MCF 10A (cell line): ENCODE measurements around the gene SH3BP5L. TPM values are rescaled to one million over a fixed set of nuclear protein-coding genes. Genes with fewer than 3 reads are reported as not detected.
A peak's percentile ranks its signal among the peaks of the same experiment; 100 is the strongest.

Source experiments
- Bru-seq: library from RNA; stranded (reverse); fragments of 400-500 nt; gene quantifications from one replicate; lab custom pipeline; 2021; lab: Mats Ljungman, UMichigan
- BruChase-seq, 2 experiments: library from RNA; stranded (reverse); fragments of 400-500 nt; gene quantifications; one replicate each; lab custom pipeline; 2021; lab: Mats Ljungman, UMichigan
- BruUV-seq: library from RNA; stranded (reverse); fragments of 400-500 nt; replicated peaks from 2 replicates; lab custom pipeline; 2021; lab: Mats Ljungman, UMichigan
- CTCF ChIA-PET: fragments of 300-600 bp; sonication (Branson Sonifier 250); formaldehyde crosslinking; extraction: SDS; loops from one replicate; lab custom pipeline; 2021; ENCODE audit warnings: antibody characterized with exemption, inconsistent platforms; lab: Yijun Ruan, JAX
- POLR2A ChIA-PET: fragments of 300-600, 350-650 bp; sonication (Branson Sonifier 250); formaldehyde crosslinking; extraction: SDS; loops from one replicate; lab custom pipeline; 2020; ENCODE audit warnings: antibody characterized with exemption, inconsistent platforms; lab: Yijun Ruan, JAX
- DNase-seq: peaks from one replicate; pipeline ENCODE4 v3.0.0-alpha.2; 2018; ENCODE audit not compliant: unreplicated experiment
- H3K27ac Mint-ChIP-seq: one replicate; pipeline ENCODE4 v1.8.0; 2022; ENCODE audit warnings: mild to moderate bottlenecking, low read depth, mixed read lengths; ENCODE audit not compliant: unreplicated experiment
- H3K27me3 Mint-ChIP-seq: one replicate; pipeline ENCODE4 v1.8.0; 2022; ENCODE audit warnings: mixed read lengths; ENCODE audit not compliant: insufficient read depth, unreplicated experiment
- H3K36me3 Mint-ChIP-seq: one replicate; pipeline ENCODE4 v1.8.0; 2022; ENCODE audit warnings: mild to moderate bottlenecking, moderate library complexity, mixed read lengths; ENCODE audit not compliant: insufficient read depth, unreplicated experiment
- H3K4me1 Mint-ChIP-seq: one replicate; pipeline ENCODE4 v1.8.0; 2022; ENCODE audit warnings: mixed read lengths; ENCODE audit not compliant: insufficient read depth, unreplicated experiment
- H3K4me3 Mint-ChIP-seq: one replicate; pipeline ENCODE4 v1.8.0; 2022; ENCODE audit warnings: mild to moderate bottlenecking, moderate library complexity, mixed read lengths; ENCODE audit not compliant: unreplicated experiment
- H3K9me3 Mint-ChIP-seq: one replicate; pipeline ENCODE4 v1.8.0; 2022; ENCODE audit warnings: mixed read lengths; ENCODE audit not compliant: unreplicated experiment
- intact Hi-C: fragments of 100-400 bp; cut with micrococcal nuclease; formaldehyde crosslinking; loops from 2 replicates; pipeline ENCODE4 v1.14.1; 2022
- long read RNA-seq: library from polyadenylated mRNA; stranded (forward); transcript quantifications from one replicate; pipeline ENCODE4 v2.0.0, GENCODE V29; 2022
- total RNA-seq: library from RNA; stranded (reverse); gene quantifications from 2 replicates; pipeline ENCODE4 v1.2.3, GENCODE V29; 2022
- TF ChIP-seq, protein P1 (sequence below): fragments of 200-600 bp; IDR thresholded peaks from one replicate; pipeline ENCODE4 v1.8.0; 2022; ENCODE audit warnings: antibody characterized with exemption, mild to moderate bottlenecking; ENCODE audit not compliant: unreplicated experiment

SH3BP5L gene
- total RNA-seq (31.5 and 34.0 TPM in 2 replicates), Bru-seq, nascent RNA (percentile 74 among the genes with signal in this experiment), BruChase-seq, experiment 1, labeled RNA remaining after a 6-hour chase (percentile 75 among the genes with signal in this experiment), BruChase-seq, experiment 2, labeled RNA remaining after a 2-hour chase (percentile 80 among the genes with signal in this experiment)
- long read RNA-seq, partial matches to known transcripts, result 0 of 9 reads
- long read RNA-seq, other reads (novel, unspliced or antisense), result 6 of 9 reads

GRCh38 chr1:248825909-248826760 is at the start of gene SH3BP5L:
TSS of gene SH3BP5L (minus strand) at chr1:248825915. CDS start at chr1:248824935, 980 bp downstream.
- Mint-ChIP-seq H3K36me3 (peaks cover 33% of the 10 kb centered on the region), H3K27ac (peak within 1 kb of the TSS; percentile 94), H3K4me3 (peak within 1 kb of the TSS; percentile 78), H3K9me3 (no peaks in the 10 kb centered on the region), H3K4me1 (peaks cover 56% of the 10 kb centered on the region), H3K27me3 (no peaks in the 10 kb centered on the region)
- CTCF ChIA-PET, result interaction anchor here (0.6 to 5.5 kb wide), 20 partner anchors 11 to 1147 kb away, joined by 3 to 87 read pairs (median 4); partner anchors contain the start of genes LYPD8, OR13G1, OR14I1 and ZNF672
- BruUV-seq, result TSS peak; percentile 91
- TF ChIP-seq, protein P1, sequence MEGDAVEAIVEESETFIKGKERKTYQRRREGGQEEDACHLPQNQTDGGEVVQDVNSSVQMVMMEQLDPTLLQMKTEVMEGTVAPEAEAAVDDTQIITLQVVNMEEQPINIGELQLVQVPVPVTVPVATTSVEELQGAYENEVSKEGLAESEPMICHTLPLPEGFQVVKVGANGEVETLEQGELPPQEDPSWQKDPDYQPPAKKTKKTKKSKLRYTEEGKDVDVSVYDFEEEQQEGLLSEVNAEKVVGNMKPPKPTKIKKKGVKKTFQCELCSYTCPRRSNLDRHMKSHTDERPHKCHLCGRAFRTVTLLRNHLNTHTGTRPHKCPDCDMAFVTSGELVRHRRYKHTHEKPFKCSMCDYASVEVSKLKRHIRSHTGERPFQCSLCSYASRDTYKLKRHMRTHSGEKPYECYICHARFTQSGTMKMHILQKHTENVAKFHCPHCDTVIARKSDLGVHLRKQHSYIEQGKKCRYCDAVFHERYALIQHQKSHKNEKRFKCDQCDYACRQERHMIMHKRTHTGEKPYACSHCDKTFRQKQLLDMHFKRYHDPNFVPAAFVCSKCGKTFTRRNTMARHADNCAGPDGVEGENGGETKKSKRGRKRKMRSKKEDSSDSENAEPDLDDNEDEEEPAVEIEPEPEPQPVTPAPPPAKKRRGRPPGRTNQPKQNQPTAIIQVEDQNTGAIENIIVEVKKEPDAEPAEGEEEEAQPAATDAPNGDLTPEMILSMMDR, result peak; percentile 78
- POLR2A ChIA-PET, result interaction anchor here (0.6 to 5.8 kb wide), 29 partner anchors 11 to 728 kb away, joined by 3 to 227 read pairs (median 5); partner anchors contain the start of genes PGBD2, ZNF672 and ZNF692
- intact Hi-C loops, result loop anchor here (1.0 kb wide), 5 partner anchors 12 to 98 kb away; partner anchors contain the start of genes PGBD2 and ZNF672
- DNase-seq, result peak; percentile 100

- Mint-ChIP-seq H3K27ac (peak overlapping the region; percentile 97), H3K4me3 (peak overlapping the region; percentile 94), H3K27me3 (peaks cover 18% of the 10 kb centered on the region), H3K36me3 (peaks cover 23% of the 10 kb centered on the region), H3K4me1 (peaks cover 19% of the 10 kb centered on the region), H3K9me3 (no peaks in the 10 kb centered on the region)
- peak; percentile 97 for DNase-seq
- CTCF ChIA-PET, result interaction anchor here (0.7 to 3.3 kb wide), 11 partner anchors 8 to 49 kb away, joined by 3 to 21 read pairs (median 6); partner anchors contain the start of gene ZNF692
- no TSS peak for BruUV-seq
- POLR2A ChIA-PET, result interaction anchor here (0.6 to 4.7 kb wide), 21 partner anchors 9 to 62 kb away, joined by 3 to 140 read pairs (median 7); partner anchors contain the start of genes PGBD2, SH3BP5L, ZNF672 and ZNF692
- intact Hi-C loops, result loop anchor here (1.0 kb wide), 4 partner anchors 16 to 48 kb away; partner anchors contain the start of genes PGBD2 and ZNF672
- TF ChIP-seq, protein P1, result no peak
These were observed 48.3 kb upstream of the SH3BP5L start for GRCh38 chr1:248873993-248874533.

DNA sequence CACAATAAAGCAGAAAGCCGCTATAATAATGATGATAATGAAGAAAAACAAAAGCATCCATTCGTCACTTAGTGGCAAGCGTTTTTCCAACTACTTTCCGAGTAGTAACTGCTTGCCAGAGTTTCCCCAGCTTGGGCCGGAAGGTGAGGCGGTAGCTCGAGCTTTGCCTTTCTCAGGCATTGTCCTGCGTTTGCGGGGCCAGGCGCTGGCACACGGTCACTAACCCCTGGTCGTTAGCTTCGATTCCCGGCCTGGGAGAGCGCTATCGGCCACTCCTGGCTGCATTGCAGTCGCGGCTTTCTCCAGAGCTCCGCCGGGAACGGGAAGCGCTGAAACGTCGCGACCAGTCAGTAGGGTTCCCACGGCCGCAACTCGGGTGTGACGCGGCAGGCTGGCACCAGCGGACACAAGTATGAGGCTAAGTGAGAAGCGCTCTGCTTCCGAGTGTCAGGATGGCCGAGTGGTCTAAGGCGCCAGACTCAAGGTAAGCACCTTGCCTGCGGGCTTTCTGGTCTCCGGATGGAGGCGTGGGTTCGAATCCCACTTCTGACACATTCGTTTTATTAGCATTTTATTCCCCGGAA is 47.8 kb upstream of the SH3BP5L start:
- DNase-seq, result peak; percentile 100
- Mint-ChIP-seq H3K27ac (peak overlapping the region; percentile 97), H3K4me3 (peak overlapping the region; percentile 94), H3K27me3 (peaks cover 12% of the 10 kb centered on the region), H3K4me1 (peaks cover 19% of the 10 kb centered on the region), H3K9me3 (no peaks in the 10 kb centered on the region), H3K36me3 (peaks cover 23% of the 10 kb centered on the region)
- intact Hi-C loops, result no loop called here
- TF ChIP-seq, protein P1, result no peak
- BruUV-seq, result no TSS peak
- ChIA-PET CTCF (interaction anchor here (0.6 to 3.3 kb wide), 13 partner anchors 9 to 1258 kb away, joined by 3 to 21 read pairs (median 6); partner anchors contain the start of gene ZNF692), POLR2A (interaction anchor here (0.7 to 4.7 kb wide), 22 partner anchors 9 to 169 kb away, joined by 3 to 140 read pairs (median 6); partner anchors contain the start of genes PGBD2, SH3BP5L, ZNF672 and ZNF692)
